ENCODE data around the gene P4HA2.

The P4HA2 gene

GRCh38 chr5:132250547-132250946 is 22.9 kb upstream of the P4HA2 start:
- DNase-seq (ENCODE audit: low read depth): no peak

- no peak for DNase-seq (ENCODE audit: low read depth)
Measured at GRCh38 chr5:132246806-132247205, 19.2 kb upstream of the P4HA2 start.

GRCh38 chr5:132245593-132245992 is 17.9 kb upstream of the P4HA2 start:
- DNase-seq (ENCODE audit: low read depth): no peak

- DNase-seq (ENCODE audit: low read depth): no peak
Measured at GRCh38 chr5:132243366-132243977, 15.8 kb upstream of the P4HA2 start.

- DNase-seq (ENCODE audit: low read depth): no peak
Measured at GRCh38 chr5:132239776-132240175, 12.1 kb upstream of the P4HA2 start.

- no peak for DNase-seq (ENCODE audit: low read depth)
Measured at GRCh38 chr5:132238901-132239500, 11.3 kb upstream of the P4HA2 start.

- DNase-seq (ENCODE audit: low read depth): peak; percentile 73
Measured at GRCh38 chr5:132238169-132238744, 10.6 kb upstream of the P4HA2 start.

- no peak for DNase-seq (ENCODE audit: low read depth)
Measured at GRCh38 chr5:132237670-132238069, 10.0 kb upstream of the P4HA2 start.

GRCh38 chr5:132237141-132237540 is 9.5 kb upstream of the P4HA2 start:
- DNase-seq (ENCODE audit: low read depth): no peak

GRCh38 chr5:132235340-132235739 is 7.7 kb upstream of the P4HA2 start:
- DNase-seq (ENCODE audit: low read depth): no peak

- no peak for DNase-seq (ENCODE audit: low read depth)
Measured at GRCh38 chr5:132234684-132235062, 7.0 kb upstream of the P4HA2 start.

GRCh38 chr5:132233811-132234683 is 6.4 kb upstream of the P4HA2 start:
- no peak for DNase-seq (ENCODE audit: low read depth)

- DNase-seq (ENCODE audit: low read depth): no peak
Measured at GRCh38 chr5:132233081-132233480, 5.4 kb upstream of the P4HA2 start.

- no peak for DNase-seq (ENCODE audit: low read depth)
Measured at GRCh38 chr5:132232465-132232864, 4.8 kb upstream of the P4HA2 start.

- DNase-seq (ENCODE audit: low read depth): no peak
Measured at GRCh38 chr5:132230871-132231270, 3.2 kb upstream of the P4HA2 start.

GRCh38 chr5:132229236-132229635 is 1.6 kb upstream of the P4HA2 start:
- no peak for DNase-seq (ENCODE audit: low read depth)

GRCh38 chr5:132228241-132229035 is 785 bp upstream of the P4HA2 start:
- no peak for DNase-seq (ENCODE audit: low read depth)

GRCh38 chr5:132227235-132227484 is 493 bp downstream of the P4HA2 start:
- no peak for DNase-seq (ENCODE audit: low read depth)

GRCh38 chr5:132226516-132227234 is 978 bp downstream of the P4HA2 start:
- DNase-seq (ENCODE audit: low read depth): no peak

GRCh38 chr5:132225165-132226032 is 2.3 kb downstream of the P4HA2 start:
- DNase-seq (ENCODE audit: low read depth): no peak

- no peak for DNase-seq (ENCODE audit: low read depth)
Measured at GRCh38 chr5:132224716-132225115, 2.9 kb downstream of the P4HA2 start.

Measured in activated gamma-delta T cell treated with anti-CD3 and anti-CD28 coated beads, Interleukin-2, amount 50 U/mL, for 16 hours (primary cell).